H1 (cell line): Measurements from ENCODE around the gene POPDC3. TPM values are rescaled to one million over a fixed set of nuclear protein-coding genes. Genes with fewer than 3 reads are reported as not detected.

ENCODE experiments used
- CTCF ChIA-PET: fragments of 300-600 bp; sonication (Branson Sonifier 250); formaldehyde crosslinking; loops from one replicate; lab custom pipeline; 2021; ENCODE audit not compliant: partially characterized antibody; lab: Charles Lee
- POLR2A ChIA-PET: fragments of 300-600 bp; sonication (Branson Sonifier 250); formaldehyde crosslinking; loops from one replicate; lab custom pipeline; 2021; ENCODE audit warnings: inconsistent platforms; ENCODE audit not compliant: partially characterized antibody; lab: Charles Lee
- DNase-seq, 2 experiments: peaks; one replicate each; pipeline versions ENCODE4 v3.0.0 to v3.0.0-alpha.2; 2010 to 2022; ENCODE audit warnings: low spot score in 2 of 2, low read depth in 1 of 2, mixed read lengths in 1 of 2
- FAIRE-seq: peaks from 2 replicates; lab custom pipeline; 2011; peaks lifted over from hg19 to GRCh38; lab: Jason Lieb, UNC
- H2AFZ ChIP-seq: 2 replicates; pipeline ENCODE4 v1.8.1; 2012; ENCODE audit warnings: low read length, inconsistent platforms
- H2AK5ac ChIP-seq: 2 replicates; pipeline ENCODE4 v1.6.1; 2013; ENCODE audit warnings: low read depth, low read length
- H2BK120ac ChIP-seq: replicated peaks from 2 replicates; pipeline ENCODE3; 2013; ENCODE audit warnings: low read depth, low read length, inconsistent platforms
- H2BK12ac ChIP-seq: 2 replicates; pipeline ENCODE4 v1.6.1; 2013; ENCODE audit warnings: low read depth, low read length
- H2BK15ac ChIP-seq: 2 replicates; pipeline ENCODE4 v1.6.1; 2013; ENCODE audit warnings: low read length
- H2BK20ac ChIP-seq: 2 replicates; pipeline ENCODE4 v1.6.1; 2013; ENCODE audit warnings: low read length
- H2BK5ac ChIP-seq: 2 replicates; pipeline ENCODE4 v1.6.1; 2013; ENCODE audit warnings: low read depth, low read length
- H3K14ac ChIP-seq: 2 replicates; pipeline ENCODE4 v1.6.1; 2013; ENCODE audit warnings: inconsistent platforms; ENCODE audit not compliant: insufficient read length
- H3K18ac ChIP-seq: 2 replicates; pipeline ENCODE4 v1.6.1; 2013; ENCODE audit warnings: low read length; ENCODE audit errors: extremely low read depth
- H3K23ac ChIP-seq: 2 replicates; pipeline ENCODE4 v1.6.1; 2013; ENCODE audit warnings: inconsistent platforms; ENCODE audit not compliant: insufficient read length
- H3K23me2 ChIP-seq: 2 replicates; pipeline ENCODE4 v1.6.1; 2013; ENCODE audit warnings: low read depth, low read length
- H3K27ac ChIP-seq: 2 replicates; pipeline ENCODE4 v1.6.1; 2011; ENCODE audit warnings: low read depth, low read length, inconsistent platforms
- H3K27me3 ChIP-seq, 4 experiments: replicated peaks in 1 of 4; 1 replicate in 1 of 4; 2 replicates in 3 of 4; pipeline versions ENCODE4 v1.6.1 to v1.8.1; 2011 to 2013; ENCODE audit warnings: low read length in 3 of 4, mild to moderate bottlenecking in 3 of 4, inconsistent platforms in 2 of 4, mixed read lengths in 2 of 4, moderate library complexity in 1 of 4; ENCODE audit not compliant: control insufficient read depth in 3 of 4, insufficient read depth in 3 of 4; ENCODE audit errors: extremely low read depth in 1 of 4
- H3K36me3 ChIP-seq, 4 experiments: 2 replicates each; pipeline versions ENCODE4 v1.6.1 to v1.8.1; 2011 to 2013; ENCODE audit warnings: mild to moderate bottlenecking in 4 of 4, low read length in 3 of 4, moderate library complexity in 2 of 4, control low read depth in 1 of 4, inconsistent platforms in 1 of 4; ENCODE audit not compliant: insufficient read depth in 4 of 4, control insufficient read depth in 2 of 4
- H3K4ac ChIP-seq: replicated peaks from 2 replicates; pipeline ENCODE3; 2013; ENCODE audit warnings: low read length, low read depth, mixed read lengths, inconsistent platforms; ENCODE audit not compliant: insufficient read length
- H3K4me1 ChIP-seq, 4 experiments: replicated peaks in 1 of 4; 1 replicate in 1 of 4; 2 replicates in 3 of 4; pipeline versions ENCODE4 v1.6.1 to v1.8.1; 2011 to 2013; ENCODE audit warnings: low read length in 3 of 4, inconsistent platforms in 2 of 4, mixed read lengths in 1 of 4; ENCODE audit not compliant: insufficient read depth in 4 of 4, control insufficient read depth in 3 of 4
- H3K4me2 ChIP-seq, 2 experiments: 2 replicates each; pipeline versions ENCODE4 v1.6.1 to v1.8.1; 2011 to 2013; ENCODE audit warnings: low read depth in 2 of 2, low read length in 2 of 2, control low read depth in 1 of 2, inconsistent platforms in 1 of 2, mild to moderate bottlenecking in 1 of 2; ENCODE audit not compliant: insufficient read depth in 1 of 2
- H3K4me3 ChIP-seq, 4 experiments: fragments of 200-600, 300-600 bp in 1 of 4; sonication (generic), shearing (Covaris generic), sonication (Bioruptor Twin) in 1 of 4; 2 replicates each; pipeline versions ENCODE4 v1.5.1 to v1.8.1; 2011 to 2016; ENCODE audit warnings: low read length in 4 of 4, low read depth in 3 of 4, control low read depth in 2 of 4, inconsistent platforms in 2 of 4, mild to moderate bottlenecking in 2 of 4, mixed read lengths in 1 of 4, moderate library complexity in 1 of 4; ENCODE audit not compliant: insufficient read depth in 2 of 4; ENCODE audit errors: extremely low read depth in 1 of 4
- H3K56ac ChIP-seq: replicated peaks from 2 replicates; pipeline ENCODE3; 2013; ENCODE audit warnings: low read depth, mild to moderate bottlenecking, mixed read lengths, low read length, inconsistent platforms; ENCODE audit not compliant: insufficient read length
- H3K79me1 ChIP-seq: 2 replicates; pipeline ENCODE4 v1.6.1; 2013; ENCODE audit warnings: low read depth, low read length, control low read depth
- H3K79me2 ChIP-seq, 2 experiments: 2 replicates each; pipeline versions ENCODE4 v1.6.1 to v1.8.1; 2012 to 2013; ENCODE audit warnings: low read length in 2 of 2, mild to moderate bottlenecking in 2 of 2, inconsistent platforms in 1 of 2; ENCODE audit not compliant: insufficient read depth in 2 of 2, control insufficient read depth in 1 of 2
- H3K9ac ChIP-seq, 4 experiments: replicated peaks in 1 of 4; 1 replicate in 1 of 4; 2 replicates in 3 of 4; pipeline versions ENCODE4 v1.6.1 to v1.8.1; 2011 to 2013; ENCODE audit warnings: low read depth in 3 of 4, low read length in 3 of 4, control low read depth in 2 of 4, mild to moderate bottlenecking in 2 of 4, moderate library complexity in 2 of 4, inconsistent platforms in 1 of 4; ENCODE audit errors: extremely low read depth in 1 of 4
- H3K9me3 ChIP-seq, 2 experiments: 2 replicates each; pipeline versions ENCODE4 v1.6.1 to v1.8.1; 2012 to 2013; ENCODE audit warnings: mild to moderate bottlenecking in 2 of 2, moderate library complexity in 2 of 2, control low read depth in 1 of 2, inconsistent platforms in 1 of 2, low read depth in 1 of 2, low read length in 1 of 2, mixed read lengths in 1 of 2; ENCODE audit not compliant: insufficient read depth in 2 of 2
- H4K20me1 ChIP-seq, 2 experiments: replicated peaks in 1 of 2; 2 replicates each; pipeline versions ENCODE3 to v1.8.1; 2011 to 2013; ENCODE audit warnings: inconsistent platforms in 2 of 2, low read length in 2 of 2, mild to moderate bottlenecking in 1 of 2; ENCODE audit not compliant: insufficient read depth in 2 of 2, control insufficient read depth in 1 of 2
- H4K5ac ChIP-seq: 2 replicates; pipeline ENCODE4 v1.6.1; 2013; ENCODE audit warnings: low read length, low read depth, mixed read lengths, inconsistent platforms; ENCODE audit not compliant: insufficient read length
- H4K8ac ChIP-seq: 2 replicates; pipeline ENCODE4 v1.8.0; 2013; ENCODE audit warnings: mild to moderate bottlenecking, moderate library complexity, low read length, inconsistent platforms; ENCODE audit not compliant: insufficient read depth; ENCODE audit errors: extremely low read depth
- H4K91ac ChIP-seq: replicated peaks from 2 replicates; pipeline ENCODE3; 2013; ENCODE audit warnings: low read length, mixed read lengths, inconsistent platforms; ENCODE audit not compliant: insufficient read length
- CBX8 ChIP-seq: fragments of 300-800, 300-1000 bp; sonication (generic); IDR thresholded peaks from 2 replicates; pipeline ENCODE4 v1.7.1; 2016; ENCODE audit warnings: low read depth, low read length, borderline replicate concordance
- CREB1 ChIP-seq: IDR thresholded peaks from 2 replicates; pipeline ENCODE4 v1.6.1; 2012; ENCODE audit warnings: inconsistent platforms
- EGR1 ChIP-seq: IDR thresholded peaks from 2 replicates; pipeline ENCODE4 v1.6.1; 2011; ENCODE audit warnings: low read depth, low read length, borderline replicate concordance
- GABPA ChIP-seq: IDR thresholded peaks from 2 replicates; pipeline ENCODE4 v1.6.1; 2011; ENCODE audit warnings: mild to moderate bottlenecking, low read length, moderate library complexity, borderline replicate concordance; ENCODE audit not compliant: insufficient read depth
- GTF2F1 ChIP-seq: IDR thresholded peaks from 2 replicates; pipeline ENCODE4 v1.6.1; 2012; ENCODE audit warnings: low read depth, low read length, improper control_type of control experiment, borderline replicate concordance
- RNF2 ChIP-seq: fragments of 200-900, 300-1000 bp; sonication (generic); IDR thresholded peaks from 2 replicates; pipeline ENCODE4 v1.7.1; 2016; ENCODE audit warnings: borderline replicate concordance, low read depth, mild to moderate bottlenecking, antibody characterized with exemption, low read length; ENCODE audit not compliant: poor library complexity, severe bottlenecking; ENCODE audit errors: missing control alignments
- SIX5 ChIP-seq: IDR thresholded peaks from 2 replicates; pipeline ENCODE4 v1.6.1; 2011; ENCODE audit warnings: mild to moderate bottlenecking, low read depth, low read length
- TAF7 ChIP-seq: optimal IDR thresholded peaks from 2 replicates; pipeline ENCODE3; 2011; ENCODE audit warnings: low read depth, mild to moderate bottlenecking, inconsistent platforms, low read length, moderate library complexity, borderline replicate concordance
- TCF12 ChIP-seq: IDR thresholded peaks from 2 replicates; pipeline ENCODE4 v1.6.1; 2011; ENCODE audit warnings: low read depth, mild to moderate bottlenecking, low read length
- WGBS, 2 experiments: shearing (Covaris generic) in 1 of 2; methylation state at CpG; one replicate each; pipeline versions ENCODE4 v1.1.6 to v1.1.7; 2013 to 2015; ENCODE audit warnings: low lambda C conversion rate in 2 of 2, mixed read lengths in 2 of 2, inconsistent platforms in 1 of 2, low coverage in 1 of 2, missing lambda C conversion rate in 1 of 2; ENCODE audit not compliant: insufficient replicate concordance in 2 of 2, insufficient coverage in 1 of 2, insufficient read length in 1 of 2; ENCODE audit errors: extremely low coverage in 1 of 2, missing lambda C conversion rate in 1 of 2; 5-methylcytosine and 5-hydroxymethylcytosine counted together
- polyA plus RNA-seq, 7 experiments: library from polyadenylated mRNA; depleted of rRNA in 3 of 7; stranded (reverse) in 5 of 7; unstranded in 2 of 7; fragments of >200 nt in 5 of 7; fragments of 200-250 nt in 2 of 7; gene quantifications; 1 replicate in 5 of 7; 2 replicates in 1 of 7; 4 replicates in 1 of 7; pipeline versions ENCODE4 v1.2.1 to v1.2.3, GENCODE V29; 2011 to 2013; ENCODE audit warnings: missing spikeins in 2 of 7, mixed read lengths in 2 of 7
- total RNA-seq: library from RNA; stranded (reverse); fragmentation: NEBNext Ultra II Directional; extraction: Animal tissue kit (Norgen Biotek cat#: 25700); gene quantifications from 2 replicates; pipeline ENCODE4 v1.2.1, GENCODE V29; 2021
- TF ChIP-seq, protein P1 (sequence below), 3 experiments: IDR thresholded peaks; 1 replicate in 2 of 3; 2 replicates in 1 of 3; pipeline versions ENCODE4 v1.5.1 to v1.6.1; 2011; ENCODE audit warnings: low read length in 3 of 3, mild to moderate bottlenecking in 3 of 3, inconsistent platforms in 2 of 3, low read depth in 1 of 3, moderate library complexity in 1 of 3; ENCODE audit not compliant: insufficient read depth in 1 of 3; ENCODE audit errors: control extremely low read depth in 1 of 3
- TF ChIP-seq, protein P2 (sequence below): IDR thresholded peaks from 2 replicates; pipeline ENCODE4 v1.6.1; 2012; ENCODE audit warnings: inconsistent platforms

Gene POPDC3
- total and polyA plus RNA-seq, 2 of the 8 experiments (the other 6 are each of a cell fraction or from before 2014, with no cell fraction given) = 3.7 to 6.5 TPM

DNA sequence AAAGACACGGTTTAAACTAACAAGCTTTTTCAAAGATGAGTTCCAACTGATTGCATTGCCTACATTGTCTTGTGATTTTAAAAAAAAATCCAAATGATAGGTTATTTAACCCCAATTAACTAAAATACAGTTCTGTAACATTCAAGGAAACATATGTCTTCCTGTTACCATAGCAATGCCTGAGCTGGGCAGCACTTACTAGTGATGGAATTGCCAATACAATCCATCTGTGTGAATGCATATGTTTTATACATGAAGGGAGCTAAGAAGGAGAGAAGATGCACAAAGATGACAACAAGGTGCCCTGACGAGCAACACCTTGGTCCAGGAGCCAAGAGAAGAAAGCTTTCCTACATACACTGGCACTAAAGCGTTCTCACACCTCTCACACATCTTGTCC, 68.7 kb downstream of the POPDC3 start:
- ChIA-PET POLR2A (interaction anchor here (1.0 kb wide), 1 partner anchor 14 kb away, joined by 3 read pairs; no protein-coding TSS in a partner anchor), CTCF (interaction anchor here (0.6 to 4.1 kb wide), 5 partner anchors 12 to 299 kb away, joined by 3 to 13 read pairs (median 10); no protein-coding TSS in a partner anchor)
- H3K23me2 ChIP-seq = no peaks in the 10 kb centered on the region
- H3K9me3 ChIP-seq = no peaks in the 10 kb centered on the region
- WGBS, 2 experiments = 88% methylated on average over 3 of the region's 3 CpGs; no CpG with 5 or more reads in 1 of the 2 experiments
- no peak overlapping the region for H3K9ac ChIP-seq
- H3K36me3 ChIP-seq = no peaks in the 10 kb centered on the region
- no peak overlapping the region for H3K23ac ChIP-seq
- FAIRE-seq (no peak), DNase-seq (no peak)
- no peak overlapping the region for H2AFZ ChIP-seq
- no peaks in the 10 kb centered on the region for H3K27me3 ChIP-seq
- H3K4me2 ChIP-seq = no peak overlapping the region
- no peak overlapping the region for H2BK5ac ChIP-seq
- no peak overlapping the region for H3K18ac ChIP-seq
- H3K56ac ChIP-seq = no peak overlapping the region
- H2AK5ac ChIP-seq = no peak overlapping the region
- no peaks in the 10 kb centered on the region for H3K4me1 ChIP-seq
- H4K5ac ChIP-seq = no peak overlapping the region
- no peaks in the 10 kb centered on the region for H3K79me1 ChIP-seq
- H3K14ac ChIP-seq = no peak overlapping the region
- no peak overlapping the region for H3K4me3 ChIP-seq
- H2BK20ac ChIP-seq = no peak overlapping the region
- no peak overlapping the region for H3K4ac ChIP-seq
- no peak overlapping the region for H2BK120ac ChIP-seq
- H4K91ac ChIP-seq = no peak overlapping the region
- no peak overlapping the region for H4K8ac ChIP-seq
- H3K27ac ChIP-seq = no peak overlapping the region
- no peaks in the 10 kb centered on the region for H3K79me2 ChIP-seq
- no peaks in the 10 kb centered on the region for H4K20me1 ChIP-seq
- no peak overlapping the region for H2BK15ac ChIP-seq
- H2BK12ac ChIP-seq = no peak overlapping the region
- no peak for TF ChIP-seq CBX8
- TF ChIP-seq GABPA = no peak
- TF ChIP-seq, protein P1, sequence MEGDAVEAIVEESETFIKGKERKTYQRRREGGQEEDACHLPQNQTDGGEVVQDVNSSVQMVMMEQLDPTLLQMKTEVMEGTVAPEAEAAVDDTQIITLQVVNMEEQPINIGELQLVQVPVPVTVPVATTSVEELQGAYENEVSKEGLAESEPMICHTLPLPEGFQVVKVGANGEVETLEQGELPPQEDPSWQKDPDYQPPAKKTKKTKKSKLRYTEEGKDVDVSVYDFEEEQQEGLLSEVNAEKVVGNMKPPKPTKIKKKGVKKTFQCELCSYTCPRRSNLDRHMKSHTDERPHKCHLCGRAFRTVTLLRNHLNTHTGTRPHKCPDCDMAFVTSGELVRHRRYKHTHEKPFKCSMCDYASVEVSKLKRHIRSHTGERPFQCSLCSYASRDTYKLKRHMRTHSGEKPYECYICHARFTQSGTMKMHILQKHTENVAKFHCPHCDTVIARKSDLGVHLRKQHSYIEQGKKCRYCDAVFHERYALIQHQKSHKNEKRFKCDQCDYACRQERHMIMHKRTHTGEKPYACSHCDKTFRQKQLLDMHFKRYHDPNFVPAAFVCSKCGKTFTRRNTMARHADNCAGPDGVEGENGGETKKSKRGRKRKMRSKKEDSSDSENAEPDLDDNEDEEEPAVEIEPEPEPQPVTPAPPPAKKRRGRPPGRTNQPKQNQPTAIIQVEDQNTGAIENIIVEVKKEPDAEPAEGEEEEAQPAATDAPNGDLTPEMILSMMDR (IDR thresholded peaks at IDR 0.05; ENCODE audit: control extremely low read depth in 1 of 3, insufficient read depth in 1 of 3, low read depth in 1 of 3, low read length in 3 of 3) = no peak
- no peak for TF ChIP-seq EGR1
- TF ChIP-seq SIX5 = no peak
- TF ChIP-seq TCF12 = no peak
- TF ChIP-seq GTF2F1 = no peak
- TF ChIP-seq, protein P2, sequence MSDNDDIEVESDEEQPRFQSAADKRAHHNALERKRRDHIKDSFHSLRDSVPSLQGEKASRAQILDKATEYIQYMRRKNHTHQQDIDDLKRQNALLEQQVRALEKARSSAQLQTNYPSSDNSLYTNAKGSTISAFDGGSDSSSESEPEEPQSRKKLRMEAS = no peak
- TF ChIP-seq RNF2 = no peak
- TF ChIP-seq CREB1 = no peak
- no peak for TF ChIP-seq TAF7
